Hematopoietic multipotent progenitor cell treated with erythropoietin and hydrocortisone succinate and interleukin-3 and kit ligand, for 15 days (in vitro differentiated cells): ENCODE measurements around the gene PIK3R2.

Source experiments
- DNase-seq: peaks from one replicate; pipeline ENCODE4 v3.0.0-alpha.2; 2015; ENCODE audit warnings: low spot score

PIK3R2 gene

DNA sequence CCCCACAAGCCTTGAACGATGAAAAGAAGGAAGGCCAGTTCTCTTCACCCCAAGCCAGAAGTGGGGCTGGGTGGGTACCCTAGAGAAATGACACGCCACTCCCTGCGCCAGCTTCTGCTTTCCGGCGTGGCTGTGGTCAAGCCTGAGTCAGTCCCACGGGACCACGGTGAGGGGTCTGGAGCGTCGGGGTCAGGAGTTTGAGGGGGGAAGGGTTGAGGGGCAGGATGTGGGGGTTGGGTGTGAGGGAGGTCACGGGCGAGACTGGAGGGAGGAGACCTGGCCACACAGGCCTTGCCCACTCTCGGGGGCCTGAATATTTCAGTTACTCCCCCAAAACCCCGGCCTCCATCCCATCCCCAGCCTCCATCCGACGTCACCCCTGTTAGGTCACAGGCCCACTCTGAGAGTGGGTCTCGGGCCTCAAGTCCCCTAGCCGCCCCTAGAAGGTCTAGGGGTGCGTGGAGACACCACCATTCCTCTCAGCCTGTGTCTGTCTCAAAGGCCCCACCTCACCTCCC lies 20.1 kb downstream of the PIK3R2 start:
- DNase-seq, result no peak

DNA sequence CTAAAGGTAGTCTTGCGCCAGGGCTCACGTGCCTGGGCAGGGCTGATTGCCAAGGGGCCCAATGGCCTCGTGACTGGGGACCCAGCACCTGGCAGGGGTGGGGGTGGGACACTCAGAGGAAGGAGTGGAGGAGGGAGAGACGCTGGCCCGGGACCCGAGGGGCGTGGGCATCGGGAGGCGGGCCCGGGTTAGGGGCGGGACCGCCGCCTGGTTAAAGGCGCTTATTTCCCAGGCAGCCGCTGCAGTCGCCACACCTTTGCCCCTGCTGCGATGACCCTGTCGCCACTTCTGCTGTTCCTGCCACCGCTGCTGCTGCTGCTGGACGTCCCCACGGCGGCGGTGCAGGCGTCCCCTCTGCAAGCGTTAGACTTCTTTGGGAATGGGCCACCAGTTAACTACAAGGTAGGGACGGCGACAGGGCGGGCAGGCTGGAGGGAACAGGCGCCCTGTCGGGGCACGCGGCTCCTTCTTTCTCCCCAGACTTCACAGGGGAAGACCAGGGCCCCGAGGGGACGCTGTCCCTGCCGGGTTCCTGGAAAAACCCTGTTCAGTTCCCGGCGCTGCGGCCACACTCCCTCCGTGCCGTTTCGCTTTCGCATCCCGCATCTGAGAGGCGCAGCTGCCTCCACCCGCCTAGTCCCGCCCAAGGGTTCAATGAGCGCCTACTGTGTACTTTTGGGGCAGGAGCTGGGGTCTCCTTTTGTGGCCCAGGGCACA lies 20.8 kb downstream of the PIK3R2 start, which contains the start of gene IFI30:
Gene IFI30 (plus strand): TSS at position 242 of the 717 bp plus-strand sequence. CDS start 29 bp downstream, at position 271.
- peak; percentile 45 for DNase-seq

DNA sequence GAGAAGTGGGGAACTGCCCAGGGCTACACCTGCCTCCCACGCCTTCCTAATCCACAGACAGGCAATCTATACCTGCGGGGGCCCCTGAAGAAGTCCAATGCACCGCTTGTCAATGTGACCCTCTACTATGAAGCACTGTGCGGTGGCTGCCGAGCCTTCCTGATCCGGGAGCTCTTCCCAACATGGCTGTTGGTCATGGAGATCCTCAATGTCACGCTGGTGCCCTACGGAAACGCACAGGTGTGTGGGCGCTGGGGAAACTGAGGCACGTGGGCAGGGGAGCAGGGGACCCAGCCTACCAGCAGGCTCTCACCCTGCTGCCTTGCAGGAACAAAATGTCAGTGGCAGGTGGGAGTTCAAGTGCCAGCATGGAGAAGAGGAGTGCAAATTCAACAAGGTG lies 22.0 kb downstream of the PIK3R2 start:
- DNase-seq, result no peak

DNA sequence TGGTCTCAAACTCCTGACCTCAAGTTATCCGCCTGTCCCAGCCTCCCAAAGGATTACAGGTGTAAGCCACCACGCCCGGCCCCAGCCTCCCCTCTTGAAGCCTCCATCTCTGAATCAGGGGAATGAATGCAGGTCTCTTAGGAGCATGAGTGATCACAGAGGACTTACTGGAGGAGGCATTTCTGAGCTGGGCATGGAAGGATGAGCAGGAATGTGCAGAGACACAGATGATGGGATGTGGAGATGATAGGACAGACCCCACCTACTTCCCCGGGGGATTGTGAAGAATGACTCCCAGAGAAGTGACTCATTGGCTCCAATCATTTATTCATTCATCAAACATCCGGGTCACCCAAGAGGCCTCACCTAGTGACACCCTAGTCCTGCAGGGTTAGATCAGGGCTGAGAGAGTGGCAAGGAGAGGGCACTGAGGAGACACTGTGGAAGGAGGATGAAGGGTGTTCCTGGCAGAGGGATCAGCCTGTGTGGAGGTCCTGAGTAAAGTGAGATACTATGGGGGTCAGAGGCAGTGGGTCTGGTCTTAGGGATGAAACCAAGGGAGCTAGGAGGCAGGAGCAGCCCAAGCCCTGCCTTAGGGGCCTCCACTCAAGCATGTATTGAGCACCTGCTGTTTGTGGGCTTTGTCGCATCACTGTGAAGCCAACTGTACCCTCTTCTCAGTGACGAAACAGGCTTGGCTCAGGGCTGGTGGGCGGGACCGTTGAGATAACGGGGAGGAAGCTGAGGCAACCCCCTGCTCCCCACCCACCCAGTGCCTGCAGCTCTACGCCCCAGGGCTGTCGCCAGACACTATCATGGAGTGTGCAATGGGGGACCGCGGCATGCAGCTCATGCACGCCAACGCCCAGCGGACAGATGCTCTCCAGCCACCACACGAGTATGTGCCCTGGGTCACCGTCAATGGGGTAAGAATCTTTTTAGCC lies 23.7 kb downstream of the PIK3R2 start:
- DNase-seq, result peak; percentile 26

DNA sequence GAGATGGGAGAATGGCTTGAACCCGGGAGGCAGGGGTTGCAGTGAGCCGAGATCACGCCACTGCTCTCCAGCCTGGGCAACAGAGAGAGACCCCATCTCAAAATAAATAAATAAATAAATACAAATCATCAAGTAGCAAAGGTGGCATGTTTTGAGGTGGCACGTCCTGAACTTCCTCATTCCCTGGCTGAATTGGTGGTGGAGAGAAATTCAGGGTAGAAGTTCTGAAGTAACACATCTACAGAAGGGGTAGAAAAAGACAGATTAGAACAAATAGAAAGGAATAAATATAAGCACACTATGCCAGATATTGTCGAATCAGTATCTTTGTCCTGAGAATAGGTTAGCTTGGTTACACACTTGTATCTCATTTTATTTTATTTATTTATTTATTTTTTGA lies 27.0 kb downstream of the PIK3R2 start:
- no peak for DNase-seq

DNA sequence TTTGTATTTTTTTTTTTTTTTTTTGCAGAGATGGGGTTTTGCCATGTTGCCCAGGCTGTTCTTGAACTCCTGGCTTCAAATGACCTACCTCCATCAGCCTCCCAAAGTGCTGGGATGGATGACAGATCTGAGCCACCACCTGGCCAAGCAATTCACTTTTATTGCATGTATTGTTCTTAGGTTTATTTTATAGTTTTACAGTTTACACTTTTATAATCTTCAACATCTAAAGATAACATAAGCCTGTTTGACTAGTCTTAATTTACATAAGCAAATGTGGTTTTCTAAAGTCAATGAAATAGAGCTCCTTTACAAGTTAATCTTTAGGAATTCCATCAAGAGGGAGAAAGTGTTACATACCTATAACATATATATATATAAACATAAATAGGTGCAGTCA lies 30.6 kb downstream of the PIK3R2 start:
- no peak for DNase-seq

DNA sequence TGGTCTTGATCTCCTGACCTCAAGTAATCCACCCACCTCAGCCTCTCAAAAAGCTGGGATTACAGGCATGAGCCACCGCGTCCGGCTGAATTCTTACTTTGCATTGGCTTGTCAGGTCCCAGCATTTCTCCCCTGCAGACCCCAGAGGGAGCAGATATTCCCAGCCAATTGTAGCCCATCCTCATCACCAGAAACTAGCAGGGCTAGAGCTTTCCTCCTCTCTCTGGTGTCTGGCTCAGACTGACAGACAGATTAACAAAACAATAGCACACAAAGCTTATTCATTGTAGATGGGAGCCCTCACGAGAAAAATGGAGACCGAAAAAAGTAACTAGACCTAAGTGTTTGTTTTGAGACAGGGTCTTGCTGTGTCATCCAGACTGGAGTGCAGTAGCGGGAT lies 32.6 kb downstream of the PIK3R2 start:
- no peak for DNase-seq

DNA sequence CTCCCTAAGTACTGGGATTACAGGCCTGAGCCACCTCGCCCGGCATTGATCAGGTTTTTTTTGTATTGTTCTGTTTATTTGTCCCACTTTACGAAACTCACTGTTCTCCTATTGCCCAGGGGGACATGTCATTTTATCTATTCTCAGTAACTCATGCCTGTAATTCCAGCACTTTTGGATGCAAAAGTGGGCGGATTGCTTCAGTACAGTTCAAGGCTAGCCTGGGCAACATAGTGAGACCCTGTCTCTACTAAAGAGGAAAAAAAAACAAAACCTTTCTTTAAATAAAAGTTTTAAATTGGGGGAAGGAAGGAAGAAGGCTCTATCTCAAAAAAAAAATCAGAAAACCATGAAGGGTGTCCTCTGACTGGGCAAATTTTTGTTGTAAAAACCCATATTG lies 37.3 kb downstream of the PIK3R2 start:
- DNase-seq, result no peak

DNA sequence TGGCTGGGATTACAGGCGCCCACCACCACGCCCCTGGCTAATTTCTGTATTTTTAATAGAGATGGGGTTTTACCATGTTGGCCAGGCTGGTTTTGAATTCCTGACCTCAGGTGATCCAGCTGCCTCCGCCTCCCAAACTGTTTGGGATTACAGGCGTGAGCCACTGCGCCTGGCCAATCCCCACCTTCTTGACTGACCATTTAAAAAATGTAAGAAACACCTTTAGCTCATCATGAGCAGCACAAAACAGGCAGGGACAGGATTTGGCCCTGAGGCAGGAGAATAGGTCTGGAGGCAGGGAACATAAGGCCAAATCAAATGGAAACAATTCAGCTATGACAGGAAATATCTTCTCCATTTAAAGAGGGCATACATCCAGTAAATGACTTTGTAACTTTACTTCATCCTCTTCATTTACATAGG lies 38.7 kb downstream of the PIK3R2 start:
- DNase-seq, result no peak

DNA sequence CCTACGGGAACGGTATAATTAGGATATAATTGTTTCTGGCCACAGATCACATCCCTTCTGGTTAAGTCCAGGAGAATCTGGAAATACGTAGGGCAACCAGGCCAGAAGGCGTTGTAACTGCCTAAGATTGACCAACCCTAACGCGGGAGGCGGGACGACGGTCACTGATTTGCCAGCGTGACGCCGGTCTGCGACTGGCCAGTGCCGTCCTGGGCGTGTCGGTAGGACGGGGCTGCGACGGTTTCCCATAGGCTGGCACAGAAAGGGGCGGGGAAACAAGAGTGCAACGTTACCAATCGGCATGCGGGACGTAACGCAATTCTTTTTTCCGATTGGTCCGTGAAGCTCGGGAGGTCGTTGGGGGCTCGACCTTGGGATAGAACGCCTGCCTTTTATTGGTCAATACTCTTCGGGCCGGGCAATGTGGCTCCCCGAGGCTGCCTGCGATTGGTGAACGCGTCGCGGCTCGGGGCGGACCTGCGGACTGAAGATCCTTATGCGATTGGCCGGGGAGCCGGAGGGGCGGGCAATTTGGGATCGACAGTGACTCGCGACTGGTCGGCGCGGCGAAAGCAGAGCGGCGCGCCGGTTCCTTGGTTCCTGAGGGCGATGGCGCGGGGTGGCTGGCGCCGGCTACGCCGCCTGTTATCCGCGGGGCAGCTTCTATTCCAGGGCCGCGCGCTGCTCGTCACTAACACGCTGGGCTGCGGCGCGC lies 39.9 kb downstream of the PIK3R2 start, which contains the start of gene MPV17L2:
Gene MPV17L2 (plus strand): TSS at position 546 of the 715 bp plus-strand sequence. CDS start 64 bp downstream, at position 610.
- peak; percentile 100 for DNase-seq

DNA sequence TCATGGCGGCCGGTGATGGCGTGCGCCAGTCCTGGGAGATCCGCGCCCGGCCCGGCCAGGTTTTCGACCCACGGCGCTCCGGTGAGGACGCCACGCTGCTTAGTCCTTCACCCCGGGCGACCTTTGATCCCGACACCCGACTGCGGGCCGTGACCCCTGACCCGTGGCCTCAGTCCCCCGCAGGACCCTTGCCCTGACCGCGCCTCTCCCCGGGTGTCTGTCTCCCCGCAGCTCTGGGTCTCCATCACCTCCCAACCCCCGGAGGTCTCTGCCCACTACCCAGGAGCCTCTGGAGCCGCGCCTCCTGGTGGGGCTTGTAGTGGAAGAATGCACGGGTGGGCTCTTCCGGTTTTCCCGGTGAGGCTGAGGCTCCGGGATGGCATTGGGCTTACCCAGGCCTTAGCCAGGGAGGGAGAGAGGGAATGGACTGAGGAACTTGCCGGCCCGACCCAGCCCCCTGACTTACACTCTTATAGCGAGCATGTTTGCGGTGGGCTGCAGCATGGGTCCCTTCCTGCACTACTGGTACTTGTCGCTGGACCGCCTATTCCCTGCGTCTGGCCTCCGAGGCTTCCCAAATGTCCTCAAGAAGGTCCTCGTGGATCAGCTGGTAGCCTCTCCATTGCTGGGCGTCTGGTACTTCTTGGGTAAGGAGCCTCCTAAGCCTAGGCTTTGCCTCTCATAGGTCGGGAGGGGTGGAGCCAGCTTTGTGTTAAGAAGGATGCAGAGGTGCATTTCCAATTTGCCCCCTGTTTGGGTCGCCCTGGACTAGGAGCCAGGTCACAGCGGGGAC lies 40.6 kb downstream of the PIK3R2 start:
- no peak for DNase-seq

DNA sequence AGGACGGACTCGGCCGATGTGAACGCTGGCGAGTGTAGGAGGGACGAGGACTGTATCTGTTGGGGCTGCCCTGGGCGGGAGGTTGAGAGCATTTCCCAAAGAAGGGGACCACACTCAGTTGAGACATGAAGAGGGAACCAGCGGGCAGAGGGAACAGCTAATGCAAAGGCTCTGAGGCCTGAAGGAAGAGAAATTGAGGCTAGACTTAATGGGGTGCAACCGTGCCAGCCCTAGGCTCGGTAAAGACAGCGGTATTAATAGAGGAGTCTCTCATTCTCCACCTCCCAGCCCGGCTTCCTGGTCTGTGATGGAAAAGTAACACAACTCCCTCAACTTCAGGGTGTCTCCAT lies 41.2 kb downstream of the PIK3R2 start:
- DNase-seq, result no peak

DNA sequence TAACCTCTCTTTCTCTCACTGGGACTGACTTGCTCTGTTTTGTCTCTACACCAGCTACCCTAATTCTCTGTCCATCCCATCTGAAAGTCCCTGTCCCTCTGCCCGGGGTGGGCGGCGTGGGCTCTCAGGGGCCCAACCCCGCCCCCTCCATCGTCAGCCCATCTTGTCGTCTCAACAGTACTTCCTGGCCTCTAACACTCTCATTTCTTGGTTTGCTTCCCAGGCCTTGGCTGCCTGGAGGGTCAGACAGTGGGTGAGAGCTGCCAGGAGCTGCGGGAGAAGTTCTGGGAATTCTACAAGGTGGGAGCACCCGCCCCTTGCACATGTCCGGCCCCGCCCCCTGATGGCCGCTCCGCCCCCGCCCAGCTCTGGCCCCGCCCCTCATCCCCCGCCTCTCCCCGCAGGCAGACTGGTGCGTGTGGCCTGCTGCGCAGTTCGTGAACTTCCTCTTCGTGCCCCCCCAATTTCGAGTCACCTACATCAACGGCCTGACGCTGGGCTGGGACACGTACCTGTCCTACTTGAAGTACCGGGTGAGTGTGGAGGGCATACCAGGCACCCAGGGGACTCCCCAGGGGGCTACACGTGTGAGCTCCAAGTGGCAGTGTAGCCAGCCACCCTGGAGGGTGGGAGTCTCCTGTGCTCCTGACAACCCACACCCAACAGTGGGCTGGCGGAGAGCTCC lies 41.7 kb downstream of the PIK3R2 start:
- DNase-seq, result peak; percentile 37

DNA sequence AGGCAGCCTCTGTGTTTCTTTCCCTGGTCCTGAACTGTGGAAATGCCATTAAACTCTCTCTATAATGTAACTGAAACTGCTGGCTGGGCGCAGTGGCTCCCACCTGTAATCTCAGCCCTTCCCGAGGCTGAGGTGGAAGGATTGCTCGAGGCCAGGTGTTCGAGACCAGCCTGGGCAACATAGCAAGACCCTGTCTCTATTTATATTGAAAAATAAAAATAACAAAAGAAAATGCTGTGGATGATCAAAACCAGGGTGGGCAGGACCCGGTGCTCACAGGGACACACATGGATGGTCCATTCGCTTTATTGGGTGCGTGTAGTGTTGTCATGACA lies 43.5 kb downstream of the PIK3R2 start:
- DNase-seq, result no peak

DNA sequence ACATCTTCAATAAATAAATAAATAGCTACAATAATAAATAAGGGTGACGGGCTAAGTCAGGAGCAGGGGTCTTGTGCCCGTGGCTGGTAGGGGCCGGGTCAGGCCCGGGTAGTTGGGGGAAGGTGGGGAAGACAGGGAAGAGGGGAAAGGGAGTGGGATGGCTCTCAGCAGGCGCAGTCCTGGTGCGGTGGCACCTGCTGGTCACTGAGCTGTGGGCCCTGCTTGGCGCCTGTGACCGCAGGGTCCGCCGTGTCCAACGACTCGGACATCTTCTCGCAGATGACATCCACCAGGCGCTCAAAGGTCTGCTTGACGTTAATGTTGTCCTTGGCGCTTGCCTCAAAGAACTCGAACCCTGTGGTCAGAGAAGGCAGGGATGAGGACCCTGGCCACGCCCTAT lies 44.3 kb downstream of the PIK3R2 start:
- no peak for DNase-seq

DNA sequence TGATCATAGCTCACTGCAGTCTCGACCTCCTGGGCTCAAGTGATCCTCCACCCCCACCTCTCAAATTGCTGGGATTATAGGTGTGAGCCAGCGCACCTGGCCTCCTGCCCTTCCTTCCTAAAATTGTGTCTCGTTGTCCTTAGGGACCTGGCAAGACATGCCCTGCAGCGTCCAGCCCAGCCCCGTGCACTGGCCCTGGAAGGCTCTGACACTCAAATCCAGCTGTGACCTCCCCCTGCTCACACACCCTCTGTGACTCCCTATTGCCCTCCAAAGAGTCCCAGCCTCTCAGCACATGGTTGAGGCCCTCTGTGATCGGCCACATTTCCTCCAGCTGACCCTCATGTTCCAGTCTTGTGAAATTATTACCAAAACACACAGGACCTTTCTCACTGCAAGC lies 45.0 kb downstream of the PIK3R2 start:
- no peak for DNase-seq

DNA sequence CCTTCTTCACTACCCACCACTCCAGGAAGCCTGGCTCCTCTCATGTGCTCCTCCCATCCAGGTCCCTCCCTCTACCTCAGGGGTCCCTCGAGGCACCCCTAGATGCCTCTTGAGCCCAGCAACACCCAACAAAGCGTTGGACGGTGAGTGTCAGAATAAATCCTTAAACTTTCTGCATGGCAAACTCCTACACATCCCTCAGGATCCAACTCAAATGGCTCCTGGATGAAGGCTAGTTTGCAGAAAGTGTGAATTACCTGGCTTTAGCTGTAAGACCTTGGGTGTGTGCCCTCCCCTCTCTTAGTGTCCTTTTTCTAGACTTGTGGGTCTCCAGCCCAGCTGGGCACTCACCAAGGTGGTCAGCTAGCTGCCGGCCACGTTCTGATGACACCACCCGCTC lies 45.4 kb downstream of the PIK3R2 start:
- DNase-seq, result no peak

DNA sequence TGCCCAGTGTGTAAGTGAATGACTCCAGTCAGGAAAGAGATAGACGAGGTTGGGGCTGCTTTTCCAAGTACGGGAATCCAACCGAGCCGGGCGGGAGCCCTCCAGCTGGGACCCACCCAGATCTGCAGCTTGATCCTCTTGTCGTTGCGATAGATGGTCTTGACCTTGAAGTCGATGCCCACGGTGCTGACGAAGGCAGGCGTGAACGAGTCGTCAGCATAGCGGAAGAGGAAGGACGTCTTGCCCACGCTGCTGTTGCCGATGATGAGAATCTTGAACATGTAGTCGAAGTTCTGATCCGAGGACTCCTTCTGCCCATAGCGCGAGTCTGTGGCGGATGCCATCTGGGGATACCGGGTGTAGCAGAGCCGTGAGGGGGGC lies 49.4 kb downstream of the PIK3R2 start:
- no peak for DNase-seq

DNA sequence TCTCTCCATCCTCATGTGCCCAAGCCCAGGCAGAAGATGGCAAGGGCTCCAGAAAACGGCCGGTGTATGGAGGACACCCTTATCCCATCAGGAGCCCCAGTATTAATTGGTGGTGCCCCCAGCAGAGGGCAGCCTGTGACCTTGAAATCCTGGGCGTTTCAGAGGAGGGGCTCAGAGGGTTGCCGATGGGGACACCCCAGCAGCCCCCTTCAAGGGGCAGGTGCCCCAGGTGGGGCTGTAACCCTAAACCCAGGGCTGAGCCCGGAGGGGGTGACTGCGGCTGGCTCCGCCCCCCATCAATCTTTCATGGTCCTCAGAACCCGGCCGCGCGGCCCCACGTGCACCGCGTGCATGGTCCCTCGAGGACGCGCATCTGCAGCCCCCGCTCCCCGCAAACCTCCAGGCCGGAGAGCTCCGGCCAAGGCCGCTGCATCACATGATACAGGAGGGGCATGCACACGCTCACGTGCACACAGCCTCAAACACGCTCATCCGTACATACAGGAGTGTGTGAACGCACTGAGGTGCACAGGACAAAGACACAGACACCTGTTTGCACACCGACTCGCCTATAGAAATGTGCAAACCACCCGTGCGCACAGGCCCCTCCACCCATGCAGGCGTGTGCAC lies 49.9 kb downstream of the PIK3R2 start:
- DNase-seq, result no peak

DNA sequence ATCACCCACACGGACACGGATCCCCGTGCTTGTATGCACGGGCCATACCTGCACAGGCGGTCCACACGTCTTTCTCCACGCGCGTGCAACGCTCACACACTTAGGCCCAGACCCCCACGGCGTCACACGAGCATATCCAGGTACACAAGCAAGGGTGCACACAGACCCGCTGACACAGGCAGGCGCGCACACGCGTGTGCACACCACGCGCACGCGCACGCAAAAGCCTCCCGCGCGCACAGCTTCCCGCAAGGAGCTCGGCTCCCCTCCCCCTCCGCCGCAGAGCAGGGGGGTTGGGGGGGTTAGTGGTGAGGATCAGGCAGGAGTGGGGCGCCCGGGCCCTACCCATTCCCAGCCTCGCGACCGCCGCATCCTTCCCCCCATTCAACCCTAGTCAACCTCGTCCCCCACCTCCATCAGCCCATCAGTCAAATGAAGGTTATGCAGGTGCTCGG lies 50.5 kb downstream of the PIK3R2 start:
- DNase-seq, result peak; percentile 17
